MCF 10A (cell line): Measurements from ENCODE around the gene SEPTIN1. TPM values are rescaled to one million over a fixed set of nuclear protein-coding genes. Genes with fewer than 3 reads are reported as not detected.

Experiments used
- BruUV-seq: library from RNA; stranded (reverse); fragments of 400-500 nt; replicated peaks from 2 replicates; lab custom pipeline; 2021; lab: Mats Ljungman, UMichigan
- CTCF ChIA-PET: fragments of 300-600 bp; sonication (Branson Sonifier 250); formaldehyde crosslinking; extraction: SDS; loops from one replicate; lab custom pipeline; 2021; ENCODE audit warnings: antibody characterized with exemption, inconsistent platforms; lab: Yijun Ruan, JAX
- POLR2A ChIA-PET: fragments of 300-600, 350-650 bp; sonication (Branson Sonifier 250); formaldehyde crosslinking; extraction: SDS; loops from one replicate; lab custom pipeline; 2020; ENCODE audit warnings: antibody characterized with exemption, inconsistent platforms; lab: Yijun Ruan, JAX
- DNase-seq: peaks from one replicate; pipeline ENCODE4 v3.0.0-alpha.2; 2018; ENCODE audit not compliant: unreplicated experiment
- H3K27ac Mint-ChIP-seq: one replicate; pipeline ENCODE4 v1.8.0; 2022; ENCODE audit warnings: mild to moderate bottlenecking, low read depth, mixed read lengths; ENCODE audit not compliant: unreplicated experiment
- H3K27me3 Mint-ChIP-seq: one replicate; pipeline ENCODE4 v1.8.0; 2022; ENCODE audit warnings: mixed read lengths; ENCODE audit not compliant: insufficient read depth, unreplicated experiment
- H3K36me3 Mint-ChIP-seq: one replicate; pipeline ENCODE4 v1.8.0; 2022; ENCODE audit warnings: mild to moderate bottlenecking, moderate library complexity, mixed read lengths; ENCODE audit not compliant: insufficient read depth, unreplicated experiment
- H3K4me1 Mint-ChIP-seq: one replicate; pipeline ENCODE4 v1.8.0; 2022; ENCODE audit warnings: mixed read lengths; ENCODE audit not compliant: insufficient read depth, unreplicated experiment
- H3K4me3 Mint-ChIP-seq: one replicate; pipeline ENCODE4 v1.8.0; 2022; ENCODE audit warnings: mild to moderate bottlenecking, moderate library complexity, mixed read lengths; ENCODE audit not compliant: unreplicated experiment
- H3K9me3 Mint-ChIP-seq: one replicate; pipeline ENCODE4 v1.8.0; 2022; ENCODE audit warnings: mixed read lengths; ENCODE audit not compliant: unreplicated experiment
- intact Hi-C: fragments of 100-400 bp; cut with micrococcal nuclease; formaldehyde crosslinking; loops from 2 replicates; pipeline ENCODE4 v1.14.1; 2022
- total RNA-seq: library from RNA; stranded (reverse); gene quantifications from 2 replicates; pipeline ENCODE4 v1.2.3, GENCODE V29; 2022
- TF ChIP-seq, protein P1 (sequence below): fragments of 200-600 bp; IDR thresholded peaks from one replicate; pipeline ENCODE4 v1.8.0; 2022; ENCODE audit warnings: antibody characterized with exemption, mild to moderate bottlenecking; ENCODE audit not compliant: unreplicated experiment

SEPTIN1 gene
- total RNA-seq, 1 experiment from 2014 or later = 1.7 TPM

DNA sequence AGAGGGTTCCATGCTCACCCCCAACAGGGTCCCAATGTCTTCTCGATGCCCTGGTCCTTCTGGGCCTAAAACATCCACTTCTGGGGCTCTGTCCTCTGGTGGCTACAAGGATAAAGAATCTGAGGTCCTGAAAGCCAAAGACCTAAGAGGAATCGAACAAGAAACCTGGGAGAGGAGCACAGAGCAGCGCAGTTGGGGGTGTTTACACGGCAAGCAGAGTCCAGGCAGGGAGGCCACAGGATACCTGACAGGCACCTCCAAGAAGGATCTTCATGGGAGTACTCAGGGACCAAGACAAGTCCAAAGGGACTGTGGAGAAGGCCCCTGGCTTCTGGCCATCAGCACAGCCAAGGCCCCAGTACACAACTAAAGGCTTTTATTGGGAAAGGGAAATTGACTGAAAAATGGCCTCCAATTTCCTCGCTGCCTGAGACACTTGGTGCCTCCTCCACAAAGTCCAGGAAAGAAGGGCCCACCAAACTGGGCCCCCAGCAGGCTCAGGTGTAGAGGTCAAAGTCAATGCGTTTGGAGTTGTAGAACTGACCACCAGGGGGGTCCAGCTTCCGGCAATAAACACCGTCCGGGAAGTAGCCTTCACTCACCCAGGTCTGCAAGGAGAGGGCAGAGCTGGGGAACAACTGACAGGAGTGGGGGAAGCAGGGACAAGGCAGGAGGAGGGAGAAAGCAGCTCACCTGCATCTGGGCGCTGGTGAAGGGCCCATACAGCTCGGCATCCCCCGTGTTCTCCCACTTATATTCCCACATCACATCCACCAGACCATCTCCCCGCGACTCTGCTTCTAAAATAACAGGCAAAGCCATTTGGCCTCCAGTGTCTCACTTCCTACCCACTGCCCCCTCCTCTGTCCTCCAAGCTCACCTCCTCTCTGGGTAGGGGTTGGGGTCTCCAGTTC lies 29.6 kb downstream of the SEPTIN1 start:
- ChIA-PET POLR2A (interaction anchor here (0.9 to 8.1 kb wide), 5 partner anchors 15 to 57 kb away, joined by 3 to 132 read pairs (median 6); partner anchors contain the start of genes TBC1D10B and ZNF48), CTCF (interaction anchor here (0.6 to 1.8 kb wide), 4 partner anchors 16 to 58 kb away, joined by 3 to 5 read pairs (median 4); no protein-coding TSS in a partner anchor)
- BruUV-seq = no TSS peak
- Mint-ChIP-seq H3K9me3 (no peaks in the 10 kb centered on the region), H3K4me3 (peak overlapping the region; percentile 47), H3K27me3 (no peaks in the 10 kb centered on the region), H3K36me3 (peaks cover 57% of the 10 kb centered on the region), H3K27ac (peak overlapping the region; percentile 61), H3K4me1 (peaks cover 35% of the 10 kb centered on the region)
- TF ChIP-seq, protein P1, sequence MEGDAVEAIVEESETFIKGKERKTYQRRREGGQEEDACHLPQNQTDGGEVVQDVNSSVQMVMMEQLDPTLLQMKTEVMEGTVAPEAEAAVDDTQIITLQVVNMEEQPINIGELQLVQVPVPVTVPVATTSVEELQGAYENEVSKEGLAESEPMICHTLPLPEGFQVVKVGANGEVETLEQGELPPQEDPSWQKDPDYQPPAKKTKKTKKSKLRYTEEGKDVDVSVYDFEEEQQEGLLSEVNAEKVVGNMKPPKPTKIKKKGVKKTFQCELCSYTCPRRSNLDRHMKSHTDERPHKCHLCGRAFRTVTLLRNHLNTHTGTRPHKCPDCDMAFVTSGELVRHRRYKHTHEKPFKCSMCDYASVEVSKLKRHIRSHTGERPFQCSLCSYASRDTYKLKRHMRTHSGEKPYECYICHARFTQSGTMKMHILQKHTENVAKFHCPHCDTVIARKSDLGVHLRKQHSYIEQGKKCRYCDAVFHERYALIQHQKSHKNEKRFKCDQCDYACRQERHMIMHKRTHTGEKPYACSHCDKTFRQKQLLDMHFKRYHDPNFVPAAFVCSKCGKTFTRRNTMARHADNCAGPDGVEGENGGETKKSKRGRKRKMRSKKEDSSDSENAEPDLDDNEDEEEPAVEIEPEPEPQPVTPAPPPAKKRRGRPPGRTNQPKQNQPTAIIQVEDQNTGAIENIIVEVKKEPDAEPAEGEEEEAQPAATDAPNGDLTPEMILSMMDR = no peak
- intact Hi-C loops = loop anchor here (1.0 kb wide), 1 partner anchor 17 kb away; no protein-coding TSS in a partner anchor
- DNase-seq = no peak

DNA sequence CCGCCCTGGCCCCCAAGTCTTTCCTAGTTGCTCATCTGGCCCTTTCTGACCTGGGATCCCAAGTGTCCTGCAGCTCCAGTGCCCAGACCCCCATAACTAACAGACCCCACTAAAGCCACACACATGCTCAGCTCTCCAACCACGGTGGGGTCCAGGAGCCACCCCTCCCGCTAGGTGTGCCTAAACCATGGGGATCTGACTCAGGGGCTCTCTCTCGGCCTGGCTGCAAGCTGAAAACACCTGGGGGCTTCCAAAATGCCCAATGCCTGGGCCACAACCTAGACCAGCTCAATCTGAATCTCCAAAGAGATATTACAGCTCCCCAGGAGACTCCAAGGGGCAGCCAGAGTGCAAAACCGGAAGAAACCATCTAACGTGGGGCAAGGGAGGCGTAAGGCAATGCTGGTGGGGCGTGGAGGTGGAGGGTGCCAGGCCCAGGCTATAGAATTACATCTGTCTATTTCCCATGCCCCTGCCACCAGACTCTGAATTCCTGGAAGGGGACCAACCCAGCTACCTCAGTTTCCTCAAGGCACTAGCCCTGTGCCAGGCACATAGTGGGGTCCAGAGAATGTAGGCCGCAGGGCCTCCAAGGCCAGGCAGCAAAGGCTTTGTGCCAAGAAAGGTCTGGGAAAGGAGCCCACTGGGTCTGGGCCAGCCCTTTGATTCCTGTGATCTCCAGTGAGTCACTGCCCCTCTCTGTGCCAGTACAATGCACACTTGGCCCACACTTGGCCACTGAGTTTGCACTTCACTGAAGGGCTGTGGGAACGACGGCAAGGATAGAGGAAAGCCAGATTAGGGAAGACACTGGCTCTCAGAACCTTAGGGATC lies 30.6 kb downstream of the SEPTIN1 start:
- Mint-ChIP-seq H3K4me1 (peaks cover 28% of the 10 kb centered on the region), H3K9me3 (no peaks in the 10 kb centered on the region), H3K4me3 (peak overlapping the region; percentile 47), H3K27me3 (no peaks in the 10 kb centered on the region), H3K36me3 (peaks cover 51% of the 10 kb centered on the region), H3K27ac (peak overlapping the region; percentile 1)
- CTCF ChIA-PET = no interaction called here
- POLR2A ChIA-PET = interaction anchor here (1.4 to 1.7 kb wide), 2 partner anchors 16 to 58 kb away, joined by 3 to 6 read pairs; no protein-coding TSS in a partner anchor
- BruUV-seq = no TSS peak
- DNase-seq = peak; percentile 98
- TF ChIP-seq, protein P1 = no peak
- intact Hi-C loops = loop anchor here (1.0 kb wide), 1 partner anchor 17 kb away; no protein-coding TSS in a partner anchor

GRCh38 chr16:30351001-30351441 lies 31.3 kb downstream of the SEPTIN1 start:
- Mint-ChIP-seq H3K27me3 (no peaks in the 10 kb centered on the region), H3K27ac (no peak overlapping the region), H3K36me3 (peaks cover 45% of the 10 kb centered on the region), H3K9me3 (no peaks in the 10 kb centered on the region), H3K4me1 (peaks cover 25% of the 10 kb centered on the region), H3K4me3 (no peak overlapping the region)
- intact Hi-C loops = no loop called here
- BruUV-seq = no TSS peak
- CTCF ChIA-PET = no interaction called here
- POLR2A ChIA-PET = interaction anchor here (1.0 to 1.7 kb wide), 3 partner anchors 15 to 59 kb away, joined by 3 to 6 read pairs (median 3); no protein-coding TSS in a partner anchor
- DNase-seq = no peak
- TF ChIP-seq, protein P1 = no peak
